Hepatocyte (in vitro differentiated cells): ENCODE measurements around the gene UBAP1. TPM values are rescaled to one million over a fixed set of nuclear protein-coding genes. Genes with fewer than 3 reads are reported as not detected.
"Not testable (repeated sequence)": the region's sequence is repeated elsewhere in the genome, so short reads cannot be mapped to it uniquely, and the experiment has no call there.

Source experiments
- DNase-seq: peaks from one replicate; pipeline ENCODE4 v3.0.0-alpha.2; 2016; ENCODE audit warnings: low spot score
- H2AFZ ChIP-seq: fragments of 200-600 bp; sonication (generic); 2 replicates; pipeline ENCODE4 v1.6.0; 2016; ENCODE audit warnings: antibody characterized with exemption, mild to moderate bottlenecking
- H3K27ac ChIP-seq: fragments of 200-600 bp; sonication (generic); 2 replicates; pipeline ENCODE4 v1.5.1; 2016; ENCODE audit warnings: mild to moderate bottlenecking
- H3K27me3 ChIP-seq: fragments of 200-600 bp; sonication (generic); 2 replicates; pipeline ENCODE4 v1.6.1; 2016
- H3K36me3 ChIP-seq: fragments of 200-600 bp; sonication (generic); replicated peaks from 2 replicates; pipeline ENCODE4 v1.5.1; 2016; ENCODE audit warnings: low read depth; ENCODE audit not compliant: insufficient read depth
- H3K4me1 ChIP-seq: fragments of 200-600 bp; sonication (generic); 2 replicates; pipeline ENCODE4 v1.5.1; 2016; ENCODE audit warnings: mild to moderate bottlenecking, moderate library complexity; ENCODE audit not compliant: insufficient read depth
- H3K4me2 ChIP-seq: fragments of 200-600 bp; sonication (generic); 2 replicates; pipeline ENCODE4 v1.6.0; 2016
- H3K4me3 ChIP-seq: fragments of 200-600 bp; sonication (generic); 2 replicates; pipeline ENCODE4 v1.5.1; 2016; ENCODE audit warnings: mild to moderate bottlenecking
- H3K79me2 ChIP-seq: fragments of 200-600 bp; sonication (generic); 2 replicates; pipeline ENCODE4 v1.6.0; 2017; ENCODE audit warnings: mild to moderate bottlenecking
- H3K9me2 ChIP-seq: fragments of 200-600 bp; sonication (generic); replicated peaks from 2 replicates; pipeline ENCODE4 v1.6.0; 2017; ENCODE audit warnings: mild to moderate bottlenecking; ENCODE audit not compliant: insufficient read depth
- H3K9me3 ChIP-seq: fragments of 200-600 bp; sonication (generic); 2 replicates; pipeline ENCODE4 v1.5.1; 2016; ENCODE audit warnings: low read depth, mild to moderate bottlenecking
- H4K20me1 ChIP-seq: fragments of 200-600 bp; sonication (generic); 2 replicates; pipeline ENCODE4 v1.6.0; 2016; ENCODE audit warnings: mild to moderate bottlenecking; ENCODE audit not compliant: insufficient read depth, poor library complexity, severe bottlenecking
- EZH2 ChIP-seq: fragments of 200-600 bp; sonication (generic); IDR thresholded peaks from 2 replicates; pipeline ENCODE4 v1.6.1; 2016; ENCODE audit warnings: antibody characterized with exemption, mild to moderate bottlenecking, borderline replicate concordance
- EZH2phosphoT487 ChIP-seq: fragments of 200-600 bp; sonication (generic); IDR thresholded peaks from one replicate; pipeline ENCODE4 v1.6.1; 2018; ENCODE audit warnings: antibody characterized with exemption, mild to moderate bottlenecking, low read depth, moderate library complexity; ENCODE audit not compliant: unreplicated experiment, severe bottlenecking
- WGBS: methylation state at CpG from one replicate; pipeline ENCODE4 v1.1.6; 2016; ENCODE audit warnings: low lambda C conversion rate; ENCODE audit errors: missing lambda C conversion rate; 5-methylcytosine and 5-hydroxymethylcytosine counted together
- polyA plus RNA-seq: library from polyadenylated mRNA; unstranded; fragments of >200 nt; fragmentation: Nextera tagmentation; extraction: Ambion mirVana; gene quantifications from 2 replicates; pipeline ENCODE4 v1.2.1, GENCODE V29; 2016
- total RNA-seq: library from RNA; depleted of rRNA; stranded (reverse); fragments of >200 nt; gene quantifications from 2 replicates; pipeline ENCODE4 v1.2.3, GENCODE V29; 2014
- TF ChIP-seq, protein P1 (sequence below): fragments of 200-600 bp; sonication (generic); IDR thresholded peaks from 2 replicates; pipeline ENCODE4 v1.5.1; 2016; ENCODE audit warnings: antibody characterized with exemption, mild to moderate bottlenecking; ENCODE audit not compliant: poor library complexity

The UBAP1 gene
- total and polyA plus RNA-seq, 2 experiments from 2014 or later, result 38.0 to 49.7 TPM

GRCh38 chr9:34206561-34206960 lies 27.7 kb downstream of the UBAP1 start:
- H3K27me3 ChIP-seq, result no peaks in the 10 kb centered on the region
- H3K9me3 ChIP-seq, result no peaks in the 10 kb centered on the region
- H4K20me1 ChIP-seq, result peaks cover 53% of the 10 kb centered on the region
- H3K9me2 ChIP-seq, result no peaks in the 10 kb centered on the region
- H3K79me2 ChIP-seq, result peaks cover 94% of the 10 kb centered on the region
- no peak overlapping the region for H3K4me3 ChIP-seq
- no peaks in the 10 kb centered on the region for H3K4me1 ChIP-seq
- H3K27ac ChIP-seq, result no peak overlapping the region
- 87% methylated on average over 4 of the region's 4 CpGs for WGBS
- H2AFZ ChIP-seq, result no peak overlapping the region
- TF ChIP-seq EZH2, result no peak
- TF ChIP-seq EZH2phosphoT487, result no peak
- TF ChIP-seq, protein P1, sequence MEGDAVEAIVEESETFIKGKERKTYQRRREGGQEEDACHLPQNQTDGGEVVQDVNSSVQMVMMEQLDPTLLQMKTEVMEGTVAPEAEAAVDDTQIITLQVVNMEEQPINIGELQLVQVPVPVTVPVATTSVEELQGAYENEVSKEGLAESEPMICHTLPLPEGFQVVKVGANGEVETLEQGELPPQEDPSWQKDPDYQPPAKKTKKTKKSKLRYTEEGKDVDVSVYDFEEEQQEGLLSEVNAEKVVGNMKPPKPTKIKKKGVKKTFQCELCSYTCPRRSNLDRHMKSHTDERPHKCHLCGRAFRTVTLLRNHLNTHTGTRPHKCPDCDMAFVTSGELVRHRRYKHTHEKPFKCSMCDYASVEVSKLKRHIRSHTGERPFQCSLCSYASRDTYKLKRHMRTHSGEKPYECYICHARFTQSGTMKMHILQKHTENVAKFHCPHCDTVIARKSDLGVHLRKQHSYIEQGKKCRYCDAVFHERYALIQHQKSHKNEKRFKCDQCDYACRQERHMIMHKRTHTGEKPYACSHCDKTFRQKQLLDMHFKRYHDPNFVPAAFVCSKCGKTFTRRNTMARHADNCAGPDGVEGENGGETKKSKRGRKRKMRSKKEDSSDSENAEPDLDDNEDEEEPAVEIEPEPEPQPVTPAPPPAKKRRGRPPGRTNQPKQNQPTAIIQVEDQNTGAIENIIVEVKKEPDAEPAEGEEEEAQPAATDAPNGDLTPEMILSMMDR, result no peak
- H3K4me2 ChIP-seq, result no peak overlapping the region
- no peaks in the 10 kb centered on the region for H3K36me3 ChIP-seq
- DNase-seq, result no peak

DNA sequence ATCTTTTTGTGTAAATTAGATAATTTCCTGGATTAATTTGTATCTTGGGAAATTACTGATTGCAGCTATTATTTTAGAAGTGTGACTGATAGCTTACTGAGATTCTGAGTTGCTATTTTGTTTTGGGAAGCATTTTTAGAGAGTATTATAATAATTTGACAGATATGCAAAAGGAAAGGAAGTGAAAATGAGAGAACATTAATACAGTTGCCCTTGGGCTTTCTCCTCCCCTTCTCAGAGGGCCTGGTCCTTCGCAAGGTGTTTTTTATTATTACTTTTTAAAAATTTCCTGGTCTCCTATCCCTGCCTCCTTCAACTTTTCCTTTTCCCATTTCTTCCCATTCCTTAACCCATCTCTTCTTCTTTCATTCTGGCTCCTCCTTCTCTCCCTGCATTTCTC lies 32.6 kb downstream of the UBAP1 start:
- H3K4me2 ChIP-seq, result no peak overlapping the region
- no peak overlapping the region for H3K4me3 ChIP-seq
- no peaks in the 10 kb centered on the region for H3K9me2 ChIP-seq
- no peaks in the 10 kb centered on the region for H3K27me3 ChIP-seq
- TF ChIP-seq, protein P1, result no peak
- TF ChIP-seq EZH2 (no peak), EZH2phosphoT487 (no peak)
- no peak overlapping the region for H3K27ac ChIP-seq
- H3K36me3 ChIP-seq, result no peaks in the 10 kb centered on the region
- peaks cover 91% of the 10 kb centered on the region for H3K79me2 ChIP-seq
- 100% methylated on average over 1 of the region's 1 CpG for WGBS
- no peak overlapping the region for H2AFZ ChIP-seq
- peaks cover 47% of the 10 kb centered on the region for H4K20me1 ChIP-seq
- H3K4me1 ChIP-seq, result no peaks in the 10 kb centered on the region
- no peaks in the 10 kb centered on the region for H3K9me3 ChIP-seq
- no peak for DNase-seq

GRCh38 chr9:34214354-34215000 lies 35.6 kb downstream of the UBAP1 start:
- not testable (repeated sequence) for H3K27ac ChIP-seq, H3K9me3 ChIP-seq, H3K9me2 ChIP-seq, H3K36me3 ChIP-seq, H3K4me1 ChIP-seq, H2AFZ ChIP-seq, H3K4me2 ChIP-seq, H3K4me3 ChIP-seq, DNase-seq, H3K27me3 ChIP-seq
- WGBS, result 81% methylated on average over 4 of the region's 4 CpGs
- peaks cover 82% of the 10 kb centered on the region for H3K79me2 ChIP-seq
- H4K20me1 ChIP-seq, result peaks cover 58% of the 10 kb centered on the region

DNA sequence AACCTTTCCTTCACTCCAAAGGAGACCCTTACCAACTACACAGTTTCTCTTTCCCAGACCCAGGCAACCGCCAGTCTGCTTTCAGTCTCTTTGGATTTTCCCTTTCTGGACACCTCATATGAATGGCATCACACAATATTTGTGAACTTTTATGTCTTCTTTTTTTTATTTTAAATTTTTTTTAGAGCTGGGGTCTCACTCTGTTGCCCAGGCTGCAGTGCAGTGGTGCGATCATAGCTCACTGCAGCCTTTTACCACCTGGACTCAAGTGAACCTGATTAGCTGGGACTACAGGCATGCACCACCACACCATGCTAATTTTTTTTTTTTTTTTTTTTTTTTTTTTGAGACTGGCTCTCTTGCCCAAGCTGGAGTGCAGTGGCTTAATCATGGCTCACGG lies 37.5 kb downstream of the UBAP1 start:
- 95% methylated on average over 3 of the region's 3 CpGs for WGBS

DNA sequence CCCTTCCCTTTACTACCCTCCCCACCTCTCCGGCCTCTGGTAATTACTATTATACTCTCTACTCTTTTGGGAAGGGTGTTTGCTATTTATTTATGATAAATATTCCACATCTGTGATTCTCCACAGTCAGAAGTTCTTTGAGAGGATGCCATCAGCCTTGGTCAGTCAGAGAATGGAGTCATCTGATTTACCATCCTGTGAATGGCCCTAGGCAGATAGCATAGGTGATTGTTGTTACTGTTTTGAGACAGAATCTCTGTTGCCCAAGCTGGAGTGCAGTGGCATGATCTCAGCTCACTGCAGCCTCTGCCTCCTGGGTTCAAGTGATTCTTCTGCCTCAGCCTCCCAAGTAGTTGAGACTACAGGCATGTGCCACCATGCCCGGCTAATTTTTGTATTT lies 38.2 kb downstream of the UBAP1 start:
- not testable (repeated sequence) for H3K4me3 ChIP-seq, H3K9me2 ChIP-seq, H3K27ac ChIP-seq, H3K4me2 ChIP-seq, DNase-seq, H3K9me3 ChIP-seq, H3K27me3 ChIP-seq, H2AFZ ChIP-seq, H3K36me3 ChIP-seq, H3K4me1 ChIP-seq
- WGBS, result 98% methylated on average over 2 of the region's 2 CpGs
- Histone ChIP-seq H4K20me1 (peaks cover 42% of the 10 kb centered on the region), H3K79me2 (peaks cover 70% of the 10 kb centered on the region)

More for the DNA sequence above, 37.5 kb downstream of the UBAP1 start:
- Histone ChIP-seq H3K27ac (no peak overlapping the region), H4K20me1 (peaks cover 46% of the 10 kb centered on the region), H3K27me3 (no peaks in the 10 kb centered on the region), H3K4me1 (no peaks in the 10 kb centered on the region), H3K4me3 (no peak overlapping the region), H3K79me2 (peaks cover 74% of the 10 kb centered on the region), H3K36me3 (no peaks in the 10 kb centered on the region), H2AFZ (no peak overlapping the region), H3K4me2 (no peak overlapping the region), H3K9me2 (no peaks in the 10 kb centered on the region), H3K9me3 (no peaks in the 10 kb centered on the region)
- no peak for TF ChIP-seq EZH2phosphoT487
- TF ChIP-seq, protein P1, result no peak
- no peak for TF ChIP-seq EZH2
- DNase-seq, result no peak
